ENCODE results near the gene KLF12. TPM values are rescaled to one million over a fixed set of nuclear protein-coding genes. Genes with fewer than 3 reads are reported as not detected.

The KLF12 gene
- total RNA-seq, 1 experiment from 2014 or later: 7.8 TPM

DNA sequence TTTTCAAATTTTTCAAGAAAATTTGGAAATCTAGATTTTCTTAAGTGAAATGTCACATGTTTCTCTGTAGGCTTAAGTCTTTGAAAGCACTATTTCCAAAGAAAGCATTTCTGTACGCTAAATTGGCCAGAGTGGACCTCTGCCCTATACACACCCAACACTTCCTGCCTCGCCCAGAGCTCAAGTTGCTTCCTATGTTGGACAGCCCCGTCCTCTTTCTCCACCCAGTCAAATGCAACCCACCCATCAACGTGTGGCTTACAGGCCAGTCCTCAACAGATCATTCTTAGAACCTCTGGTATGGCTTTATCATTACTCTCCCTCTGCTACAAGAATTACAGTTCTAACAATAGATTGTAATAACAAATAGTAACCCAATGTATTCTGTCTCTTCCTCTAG is 24.2 kb downstream of the KLF12 start:
- H3K79me2 ChIP-seq (ENCODE audit: insufficient read depth, low read length): no peaks in the 10 kb centered on the region
- no peaks in the 10 kb centered on the region for H3K36me3 ChIP-seq (ENCODE audit: control insufficient read depth in 1 of 2, insufficient read depth in 2 of 2, low read length in 2 of 2)
- H3K27ac ChIP-seq (ENCODE audit: low read depth, low read length): no peak overlapping the region
- BruUV-seq (replicated peaks): no TSS peak
- H3K9me2 ChIP-seq (ENCODE audit: insufficient read depth): no peaks in the 10 kb centered on the region
- DNase-seq (ENCODE audit: low read depth, low spot score) (no peak), ATAC-seq (no peak)
- H3K4me1 ChIP-seq (ENCODE audit: control insufficient read depth in 1 of 2, insufficient read depth in 2 of 2, low read length in 2 of 2): no peaks in the 10 kb centered on the region
- no peaks in the 10 kb centered on the region for H3K27me3 ChIP-seq (ENCODE audit: insufficient read depth, low read length)
- RAD21 ChIA-PET (ENCODE audit: low non-redundant PET in 1 of 2, low total read pairs in 2 of 2, uncharacterized antibody in 2 of 2, unreplicated experiment in 2 of 2): no interaction called here
- no peaks in the 10 kb centered on the region for H4K20me1 ChIP-seq (ENCODE audit: insufficient read depth)
- intact Hi-C loops (cut with micrococcal nuclease): no loop called here
- H2AFZ ChIP-seq (ENCODE audit: low read depth, low read length, poor library complexity, severe bottlenecking): no peak overlapping the region
- H3K9ac ChIP-seq (ENCODE audit: low read length): no peak overlapping the region
- H3K4me3 ChIP-seq (replicated peaks in 1 of 2; ENCODE audit: low read depth in 1 of 2, low read length in 2 of 2): no peak overlapping the region
- no peaks in the 10 kb centered on the region for H3K9me3 ChIP-seq (ENCODE audit: control insufficient read depth in 1 of 2, insufficient read depth in 1 of 2, low read depth in 1 of 2, low read length in 2 of 2)
- no peak overlapping the region for H3K4me2 ChIP-seq (ENCODE audit: low read length)
- POLR2A ChIA-PET: no interaction called here
- CTCF ChIA-PET: no interaction called here
- TF ChIP-seq SP1 (IDR thresholded peaks at IDR 0.05; ENCODE audit: low read depth): no peak
- TF ChIP-seq YY1 (IDR thresholded peaks at IDR 0.05; ENCODE audit: extremely low read depth, insufficient replicate concordance, low read depth, low read length): no peak
- no peak for TF ChIP-seq EGR1 (IDR thresholded peaks at IDR 0.05; ENCODE audit: low read depth)
- no peak for TF ChIP-seq ELF1 (IDR thresholded peaks at IDR 0.05; ENCODE audit: borderline replicate concordance, low read depth)
- TF ChIP-seq JUND (IDR thresholded peaks at IDR 0.05): no peak
- TF ChIP-seq FOSL1 (IDR thresholded peaks at IDR 0.05; ENCODE audit: low read depth): no peak
- no peak for TF ChIP-seq ZNF274 (IDR thresholded peaks at IDR 0.05; ENCODE audit: low read depth, low read length)
- TF ChIP-seq EZH2 (IDR thresholded peaks at IDR 0.05): no peak
- TF ChIP-seq EZH2phosphoT487 (IDR thresholded peaks at IDR 0.05; ENCODE audit: borderline replicate concordance): no peak
- TF ChIP-seq POLR2AphosphoS5 (IDR thresholded peaks at IDR 0.05; ENCODE audit: low read depth, low read length): no peak
- TF ChIP-seq ZFX (IDR thresholded peaks at IDR 0.05): no peak
- TF ChIP-seq POLR2A (IDR thresholded peaks at IDR 0.05; ENCODE audit: borderline replicate concordance, extremely low read depth, insufficient read depth, insufficient read length): no peak
- no peak for TF ChIP-seq CBX3 (IDR thresholded peaks at IDR 0.05; ENCODE audit: low read depth)
- TF ChIP-seq SIN3A (IDR thresholded peaks at IDR 0.05; ENCODE audit: low read depth): no peak
- TF ChIP-seq, protein P1, sequence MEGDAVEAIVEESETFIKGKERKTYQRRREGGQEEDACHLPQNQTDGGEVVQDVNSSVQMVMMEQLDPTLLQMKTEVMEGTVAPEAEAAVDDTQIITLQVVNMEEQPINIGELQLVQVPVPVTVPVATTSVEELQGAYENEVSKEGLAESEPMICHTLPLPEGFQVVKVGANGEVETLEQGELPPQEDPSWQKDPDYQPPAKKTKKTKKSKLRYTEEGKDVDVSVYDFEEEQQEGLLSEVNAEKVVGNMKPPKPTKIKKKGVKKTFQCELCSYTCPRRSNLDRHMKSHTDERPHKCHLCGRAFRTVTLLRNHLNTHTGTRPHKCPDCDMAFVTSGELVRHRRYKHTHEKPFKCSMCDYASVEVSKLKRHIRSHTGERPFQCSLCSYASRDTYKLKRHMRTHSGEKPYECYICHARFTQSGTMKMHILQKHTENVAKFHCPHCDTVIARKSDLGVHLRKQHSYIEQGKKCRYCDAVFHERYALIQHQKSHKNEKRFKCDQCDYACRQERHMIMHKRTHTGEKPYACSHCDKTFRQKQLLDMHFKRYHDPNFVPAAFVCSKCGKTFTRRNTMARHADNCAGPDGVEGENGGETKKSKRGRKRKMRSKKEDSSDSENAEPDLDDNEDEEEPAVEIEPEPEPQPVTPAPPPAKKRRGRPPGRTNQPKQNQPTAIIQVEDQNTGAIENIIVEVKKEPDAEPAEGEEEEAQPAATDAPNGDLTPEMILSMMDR (IDR thresholded peaks at IDR 0.05 in 2 of 3, conservative IDR thresholded peaks at IDR 0.05 in 1 of 3; ENCODE audit: borderline replicate concordance in 1 of 3, insufficient read depth in 1 of 3, low read depth in 2 of 3, low read length in 2 of 3): no peak

All from HCT116 (cell line).